DMS114 treated with DMSO at 0.1 percent for 48 hours (cell line): ENCODE data around the gene NCAN.
A peak's percentile ranks its signal among the peaks of the same experiment; 100 is the strongest.
"Not testable (repeated sequence)": the region's sequence is repeated elsewhere in the genome, so short reads cannot be mapped to it uniquely, and the experiment has no call there.

ENCODE experiments used
- DNase-seq: peaks from one replicate; lab custom pipeline; 2025; ENCODE audit not compliant: unreplicated experiment; lab: John Stamatoyannopoulos, UW

Gene NCAN

GRCh38 chr19:19192910-19193423 is 18.8 kb upstream of the NCAN start:
- DNase-seq, result no peak

DNA sequence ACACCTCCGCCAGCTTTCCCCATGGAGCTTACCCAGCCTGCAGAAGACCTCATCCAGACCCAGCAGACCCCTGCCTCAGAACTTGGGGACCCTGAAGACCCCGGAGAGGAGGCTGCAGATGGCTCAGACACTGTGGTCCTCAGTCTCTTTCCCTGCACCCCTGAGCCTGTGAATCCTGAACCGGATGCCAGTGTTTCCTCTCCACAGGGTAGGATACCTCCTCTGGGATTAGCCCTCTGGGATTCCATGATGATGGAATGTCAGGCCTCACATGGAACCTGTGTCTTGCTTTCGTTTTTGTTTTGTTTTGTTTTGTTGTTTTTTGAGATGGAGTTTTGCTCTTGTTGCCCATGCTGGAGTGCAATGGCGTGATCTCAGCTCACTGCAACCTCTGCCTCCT is 17.8 kb upstream of the NCAN start:
- no peak for DNase-seq

GRCh38 chr19:19201697-19202630 is 9.8 kb upstream of the NCAN start:
- DNase-seq, result no peak

GRCh38 chr19:19202707-19203011 is 9.1 kb upstream of the NCAN start:
- DNase-seq, result no peak

GRCh38 chr19:19203012-19203856 is 8.5 kb upstream of the NCAN start, which contains the start of gene NR2C2AP:
NR2C2AP (minus strand) TSS chr19:19203414; CDS start chr19:19203060, 354 bp downstream.
- peak; percentile 90 for DNase-seq

GRCh38 chr19:19204181-19204580 is 7.6 kb upstream of the NCAN start:
- no peak for DNase-seq

GRCh38 chr19:19205416-19206410 is 6.0 kb upstream of the NCAN start:
- DNase-seq, result no peak

DNA sequence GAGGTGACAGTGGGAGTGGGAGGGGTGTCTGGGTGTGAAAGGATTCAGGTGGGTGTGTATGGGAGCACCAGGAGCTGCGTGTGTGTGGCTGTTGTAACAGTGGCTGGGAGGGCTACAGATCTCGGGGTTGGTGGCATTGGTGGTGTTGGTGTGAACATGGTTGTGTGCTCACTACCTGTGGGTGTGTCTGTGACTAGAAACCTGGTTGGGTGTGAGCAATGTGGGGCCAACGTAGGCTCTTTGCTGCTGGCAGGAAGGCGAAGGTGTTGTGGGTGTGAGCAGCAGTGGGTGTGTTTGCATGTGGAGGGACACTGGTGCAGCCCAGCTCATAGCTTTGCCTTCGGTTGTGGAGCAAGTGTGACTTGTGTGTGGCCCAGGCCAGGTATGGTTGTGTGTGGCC is 4.8 kb upstream of the NCAN start:
- DNase-seq, result no peak

- DNase-seq, result no peak
Observed at GRCh38 chr19:19207637-19208572, 3.9 kb upstream of the NCAN start.

DNA sequence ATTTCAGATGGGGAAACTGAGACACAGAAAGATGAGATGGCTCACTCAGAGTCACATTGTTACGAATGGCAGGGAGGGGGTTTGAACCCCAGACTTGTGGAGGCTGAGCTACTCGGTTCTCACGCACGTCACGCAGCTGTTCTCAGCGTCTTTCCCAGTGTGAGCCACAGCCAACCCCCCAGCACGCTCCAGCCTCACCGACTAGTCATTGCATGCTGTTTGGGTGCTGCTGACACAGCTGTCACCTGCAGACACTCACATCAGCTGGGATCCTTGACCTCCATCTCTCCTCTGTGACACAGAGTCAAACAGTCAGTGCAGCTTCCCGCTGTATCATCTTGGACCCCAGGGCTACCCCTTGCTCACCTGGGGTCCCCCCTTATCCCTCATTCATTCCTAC is 2.4 kb upstream of the NCAN start:
- DNase-seq, result no peak

GRCh38 chr19:19212916-19213315 is 1.2 kb downstream of the NCAN start:
- no peak for DNase-seq

DNA sequence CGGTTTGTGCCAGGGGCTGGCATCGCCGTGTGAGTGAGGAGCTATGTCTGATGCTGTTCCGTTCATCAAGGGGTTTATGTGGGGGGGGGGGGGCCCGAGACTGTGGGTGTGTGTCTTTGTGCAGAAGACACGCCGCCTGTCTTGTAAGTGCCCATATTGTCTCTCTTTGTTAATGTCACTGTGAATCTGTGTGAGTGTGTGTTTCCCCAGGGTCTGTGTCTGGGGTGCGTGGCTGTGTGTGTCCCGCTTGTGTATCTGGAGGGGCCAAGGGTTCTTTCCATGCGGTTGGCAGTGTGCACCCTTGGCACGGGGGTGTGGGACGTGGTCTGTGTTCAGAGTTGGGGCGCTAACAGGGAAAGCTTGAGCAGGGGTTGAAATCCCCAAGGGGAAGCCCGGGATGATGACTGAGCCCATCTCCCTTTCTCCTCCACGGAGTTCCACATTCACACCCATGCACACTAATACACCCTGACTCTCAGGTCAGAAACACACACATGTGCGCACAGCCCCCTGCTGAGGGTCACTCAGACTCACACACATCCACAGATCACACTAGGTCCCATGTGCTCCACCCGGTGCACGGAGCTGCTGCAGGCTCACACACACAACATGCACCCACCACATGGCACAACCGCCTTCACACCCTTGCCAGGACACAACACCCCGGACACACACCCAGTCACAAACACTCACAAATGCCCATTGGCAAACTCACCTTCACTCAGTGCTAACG is 1.8 kb downstream of the NCAN start:
- DNase-seq, result no peak

DNA sequence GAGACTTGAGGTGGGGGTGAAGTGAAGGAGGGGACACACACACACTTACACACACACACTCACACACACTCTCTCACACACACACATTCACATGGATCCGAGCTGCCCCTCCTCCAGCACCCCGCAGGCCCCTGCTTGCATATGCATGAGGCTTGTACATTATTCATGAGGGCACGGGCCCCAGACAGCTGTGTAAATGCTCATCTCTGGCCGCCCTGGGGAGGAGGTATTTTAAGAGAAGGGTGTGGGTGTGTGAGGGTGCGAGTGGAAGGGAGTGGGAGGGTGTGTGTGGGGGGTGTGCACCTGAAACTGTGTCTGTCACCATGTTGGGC is 2.4 kb downstream of the NCAN start:
- no peak for DNase-seq

GRCh38 chr19:19214892-19215291 is 3.1 kb downstream of the NCAN start:
- DNase-seq, result no peak

- no peak for DNase-seq
Observed at GRCh38 chr19:19215792-19216191, 4.0 kb downstream of the NCAN start.

GRCh38 chr19:19217099-19217498 is 5.3 kb downstream of the NCAN start:
- peak; percentile 74 for DNase-seq

DNA sequence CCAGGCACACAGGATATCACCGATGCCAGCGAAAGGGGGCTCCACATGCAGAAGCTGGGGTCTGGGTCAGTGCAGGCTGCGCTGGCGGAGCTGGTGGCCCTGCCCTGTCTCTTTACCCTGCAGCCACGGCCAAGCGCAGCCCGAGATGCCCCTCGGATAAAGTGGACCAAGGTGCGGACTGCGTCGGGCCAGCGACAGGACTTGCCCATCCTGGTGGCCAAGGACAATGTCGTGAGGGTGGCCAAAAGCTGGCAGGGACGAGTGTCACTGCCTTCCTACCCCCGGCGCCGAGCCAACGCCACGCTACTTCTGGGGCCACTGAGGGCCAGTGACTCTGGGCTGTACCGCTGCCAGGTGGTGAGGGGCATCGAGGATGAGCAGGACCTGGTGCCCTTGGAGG is 7.2 kb downstream of the NCAN start:
- no peak for DNase-seq

GRCh38 chr19:19221000-19221399 is 9.2 kb downstream of the NCAN start:
- not testable (repeated sequence) for DNase-seq

DNA sequence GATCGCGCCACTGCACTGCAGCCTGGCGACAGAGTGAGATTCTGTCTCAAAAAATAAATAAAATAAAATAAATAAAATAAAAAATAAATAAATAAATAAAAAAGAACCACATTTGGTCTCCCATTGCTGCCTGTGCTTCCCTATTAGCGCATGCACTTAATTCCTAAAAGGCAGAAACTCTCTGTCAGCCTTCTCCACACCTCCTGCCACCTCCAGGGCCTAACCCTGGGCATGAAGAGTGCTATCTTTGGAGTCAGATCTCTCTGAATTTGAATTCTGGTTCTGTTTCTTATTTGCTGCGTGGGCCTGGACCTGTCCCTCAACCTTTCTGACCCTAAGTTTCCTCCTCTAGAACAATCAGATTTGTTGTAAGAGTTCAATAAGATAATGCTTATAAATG is 11.3 kb downstream of the NCAN start:
- no peak for DNase-seq
